Panc1 (cell line): ENCODE data around the gene SPAG5. TPM values are rescaled to one million over a fixed set of nuclear protein-coding genes. Genes with fewer than 3 reads are reported as not detected.
A peak's percentile ranks its signal among the peaks of the same experiment; 100 is the strongest.

Experiments
- ATAC-seq: fragments of 200-7000 bp; cut with Tn5 transposase; 2 replicates; pipeline ENCODE4 v1.9.1; 2020; ENCODE audit warnings: mild to moderate bottlenecking, moderate library complexity
- BruUV-seq: library from RNA; stranded (reverse); fragments of 400-500 nt; replicated peaks from 2 replicates; lab custom pipeline; 2021; lab: Mats Ljungman, UMichigan
- CTCF ChIA-PET: fragments of 300-600 bp; sonication (Branson Sonifier 250); formaldehyde crosslinking; loops from one replicate; lab custom pipeline; 2022; ENCODE audit warnings: antibody characterized with exemption; lab: Charles Lee
- POLR2A ChIA-PET: fragments of 300-600 bp; sonication (Branson Sonifier 250); formaldehyde crosslinking; loops from one replicate; lab custom pipeline; 2022; ENCODE audit warnings: antibody characterized with exemption; lab: Charles Lee
- DNase-seq: peaks from one replicate; pipeline ENCODE4 v3.0.0-alpha.2; 2010; ENCODE audit warnings: low read depth, low spot score
- H3K27ac ChIP-seq: 2 replicates; pipeline ENCODE4 v1.5.1; 2011; ENCODE audit warnings: mild to moderate bottlenecking, low read length, inconsistent platforms
- H3K27me3 ChIP-seq: fragments of 200-500 bp; sonication (Bioruptor generic); 2 replicates; pipeline ENCODE4 v1.6.0; 2014; ENCODE audit warnings: low read length, inconsistent platforms; ENCODE audit not compliant: control insufficient read depth, insufficient read depth
- H3K36me3 ChIP-seq: fragments of 200-500 bp; sonication (Bioruptor generic); 2 replicates; pipeline ENCODE4 v1.5.1; 2014; ENCODE audit warnings: inconsistent platforms, mild to moderate bottlenecking, low read length, moderate library complexity; ENCODE audit not compliant: control insufficient read depth, insufficient read depth
- H3K4me1 ChIP-seq: 2 replicates; pipeline ENCODE4 v1.5.1; 2011; ENCODE audit warnings: inconsistent platforms, mild to moderate bottlenecking, low read length, moderate library complexity; ENCODE audit not compliant: control insufficient read depth, insufficient read depth
- H3K4me3 ChIP-seq, 2 experiments: 2 replicates each; pipeline ENCODE4 v1.5.1; 2011 to 2012; ENCODE audit warnings: low read depth in 2 of 2, low read length in 2 of 2, mild to moderate bottlenecking in 2 of 2, inconsistent platforms in 1 of 2, moderate library complexity in 1 of 2
- H3K9me3 ChIP-seq: fragments of 200-500 bp; sonication (Bioruptor generic); 2 replicates; pipeline ENCODE4 v1.5.1; 2014; ENCODE audit warnings: low read depth, mild to moderate bottlenecking, inconsistent platforms, low read length, moderate library complexity; ENCODE audit not compliant: control insufficient read depth, insufficient read depth
- POLR2AphosphoS5 ChIP-seq: IDR thresholded peaks from 2 replicates; pipeline ENCODE4 v1.6.1; 2012; ENCODE audit warnings: mild to moderate bottlenecking, low read depth, low read length, moderate library complexity
- SIN3A ChIP-seq: IDR thresholded peaks from 2 replicates; pipeline ENCODE4 v1.6.1; 2012; ENCODE audit warnings: low read depth, mild to moderate bottlenecking, low read length, moderate library complexity, borderline replicate concordance; ENCODE audit not compliant: insufficient read depth
- TCF7L2 ChIP-seq: IDR thresholded peaks from 2 replicates; pipeline ENCODE4 v1.6.1; 2011; ENCODE audit warnings: mild to moderate bottlenecking, low read depth, low read length, inconsistent platforms
- in situ Hi-C: cut with HindIII; loops from 2 replicates; pipeline ENCODE4 v1.10.0; 2016; ENCODE audit warnings: low sequenced_read_pairs, low pct_unique_long_range_greater_than_20kb
- intact Hi-C: fragments of 100-400 bp; cut with micrococcal nuclease; formaldehyde crosslinking; loops from one replicate; pipeline ENCODE4 v1.10.0; 2022; ENCODE audit not compliant: unreplicated experiment
- total RNA-seq: library from RNA; stranded (reverse); gene quantifications from one replicate; pipeline ENCODE4 v1.2.1, GENCODE V29; 2021; ENCODE audit not compliant: unreplicated experiment
- TF ChIP-seq, protein P1 (sequence below): fragments of 450-650 bp; IDR thresholded peaks from 2 replicates; pipeline ENCODE4 v1.5.1; 2017; ENCODE audit warnings: mild to moderate bottlenecking
- TF ChIP-seq, protein P2 (sequence below), 2 experiments: IDR thresholded peaks; 2 replicates each; pipeline ENCODE4 v1.6.1; 2011 to 2012; ENCODE audit warnings: low read depth in 2 of 2, control low read depth in 1 of 2, low read length in 1 of 2, mild to moderate bottlenecking in 1 of 2, moderate library complexity in 1 of 2; ENCODE audit not compliant: insufficient read depth in 1 of 2

Gene SPAG5
- total RNA-seq, 1 experiment from 2014 or later: 152 TPM

GRCh38 chr17:28548417-28549130, 50.3 kb downstream of the SPAG5 start:
- in situ Hi-C loops (no loop called here), intact Hi-C loops (no loop called here)
- CTCF ChIA-PET: no interaction called here
- H3K36me3 ChIP-seq: no peaks in the 10 kb centered on the region
- H3K27me3 ChIP-seq: no peaks in the 10 kb centered on the region
- no peak overlapping the region for H3K4me3 ChIP-seq
- TF ChIP-seq TCF7L2 (no peak), POLR2AphosphoS5 (no peak), SIN3A (no peak)
- TF ChIP-seq, protein P1, sequence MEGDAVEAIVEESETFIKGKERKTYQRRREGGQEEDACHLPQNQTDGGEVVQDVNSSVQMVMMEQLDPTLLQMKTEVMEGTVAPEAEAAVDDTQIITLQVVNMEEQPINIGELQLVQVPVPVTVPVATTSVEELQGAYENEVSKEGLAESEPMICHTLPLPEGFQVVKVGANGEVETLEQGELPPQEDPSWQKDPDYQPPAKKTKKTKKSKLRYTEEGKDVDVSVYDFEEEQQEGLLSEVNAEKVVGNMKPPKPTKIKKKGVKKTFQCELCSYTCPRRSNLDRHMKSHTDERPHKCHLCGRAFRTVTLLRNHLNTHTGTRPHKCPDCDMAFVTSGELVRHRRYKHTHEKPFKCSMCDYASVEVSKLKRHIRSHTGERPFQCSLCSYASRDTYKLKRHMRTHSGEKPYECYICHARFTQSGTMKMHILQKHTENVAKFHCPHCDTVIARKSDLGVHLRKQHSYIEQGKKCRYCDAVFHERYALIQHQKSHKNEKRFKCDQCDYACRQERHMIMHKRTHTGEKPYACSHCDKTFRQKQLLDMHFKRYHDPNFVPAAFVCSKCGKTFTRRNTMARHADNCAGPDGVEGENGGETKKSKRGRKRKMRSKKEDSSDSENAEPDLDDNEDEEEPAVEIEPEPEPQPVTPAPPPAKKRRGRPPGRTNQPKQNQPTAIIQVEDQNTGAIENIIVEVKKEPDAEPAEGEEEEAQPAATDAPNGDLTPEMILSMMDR: peak; percentile 75; the same call in 1 of the 2 replicates
- TF ChIP-seq, protein P2, sequence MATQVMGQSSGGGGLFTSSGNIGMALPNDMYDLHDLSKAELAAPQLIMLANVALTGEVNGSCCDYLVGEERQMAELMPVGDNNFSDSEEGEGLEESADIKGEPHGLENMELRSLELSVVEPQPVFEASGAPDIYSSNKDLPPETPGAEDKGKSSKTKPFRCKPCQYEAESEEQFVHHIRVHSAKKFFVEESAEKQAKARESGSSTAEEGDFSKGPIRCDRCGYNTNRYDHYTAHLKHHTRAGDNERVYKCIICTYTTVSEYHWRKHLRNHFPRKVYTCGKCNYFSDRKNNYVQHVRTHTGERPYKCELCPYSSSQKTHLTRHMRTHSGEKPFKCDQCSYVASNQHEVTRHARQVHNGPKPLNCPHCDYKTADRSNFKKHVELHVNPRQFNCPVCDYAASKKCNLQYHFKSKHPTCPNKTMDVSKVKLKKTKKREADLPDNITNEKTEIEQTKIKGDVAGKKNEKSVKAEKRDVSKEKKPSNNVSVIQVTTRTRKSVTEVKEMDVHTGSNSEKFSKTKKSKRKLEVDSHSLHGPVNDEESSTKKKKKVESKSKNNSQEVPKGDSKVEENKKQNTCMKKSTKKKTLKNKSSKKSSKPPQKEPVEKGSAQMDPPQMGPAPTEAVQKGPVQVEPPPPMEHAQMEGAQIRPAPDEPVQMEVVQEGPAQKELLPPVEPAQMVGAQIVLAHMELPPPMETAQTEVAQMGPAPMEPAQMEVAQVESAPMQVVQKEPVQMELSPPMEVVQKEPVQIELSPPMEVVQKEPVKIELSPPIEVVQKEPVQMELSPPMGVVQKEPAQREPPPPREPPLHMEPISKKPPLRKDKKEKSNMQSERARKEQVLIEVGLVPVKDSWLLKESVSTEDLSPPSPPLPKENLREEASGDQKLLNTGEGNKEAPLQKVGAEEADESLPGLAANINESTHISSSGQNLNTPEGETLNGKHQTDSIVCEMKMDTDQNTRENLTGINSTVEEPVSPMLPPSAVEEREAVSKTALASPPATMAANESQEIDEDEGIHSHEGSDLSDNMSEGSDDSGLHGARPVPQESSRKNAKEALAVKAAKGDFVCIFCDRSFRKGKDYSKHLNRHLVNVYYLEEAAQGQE (IDR thresholded peaks at IDR 0.05; ENCODE audit: insufficient read depth in 1 of 2, low read depth in 2 of 2, low read length in 1 of 2): no peak
- BruUV-seq: TSS peak; percentile 37
- H3K27ac ChIP-seq: no peak overlapping the region
- no peak for DNase-seq
- no peak for ATAC-seq
- POLR2A ChIA-PET: interaction anchor here (0.5 kb wide), 1 partner anchor 20 kb away, joined by 7 read pairs; no protein-coding TSS in a partner anchor
- H3K9me3 ChIP-seq: no peaks in the 10 kb centered on the region
- H3K4me1 ChIP-seq: peaks cover 9% of the 10 kb centered on the region; the same call in 1 of the 2 replicates

DNA sequence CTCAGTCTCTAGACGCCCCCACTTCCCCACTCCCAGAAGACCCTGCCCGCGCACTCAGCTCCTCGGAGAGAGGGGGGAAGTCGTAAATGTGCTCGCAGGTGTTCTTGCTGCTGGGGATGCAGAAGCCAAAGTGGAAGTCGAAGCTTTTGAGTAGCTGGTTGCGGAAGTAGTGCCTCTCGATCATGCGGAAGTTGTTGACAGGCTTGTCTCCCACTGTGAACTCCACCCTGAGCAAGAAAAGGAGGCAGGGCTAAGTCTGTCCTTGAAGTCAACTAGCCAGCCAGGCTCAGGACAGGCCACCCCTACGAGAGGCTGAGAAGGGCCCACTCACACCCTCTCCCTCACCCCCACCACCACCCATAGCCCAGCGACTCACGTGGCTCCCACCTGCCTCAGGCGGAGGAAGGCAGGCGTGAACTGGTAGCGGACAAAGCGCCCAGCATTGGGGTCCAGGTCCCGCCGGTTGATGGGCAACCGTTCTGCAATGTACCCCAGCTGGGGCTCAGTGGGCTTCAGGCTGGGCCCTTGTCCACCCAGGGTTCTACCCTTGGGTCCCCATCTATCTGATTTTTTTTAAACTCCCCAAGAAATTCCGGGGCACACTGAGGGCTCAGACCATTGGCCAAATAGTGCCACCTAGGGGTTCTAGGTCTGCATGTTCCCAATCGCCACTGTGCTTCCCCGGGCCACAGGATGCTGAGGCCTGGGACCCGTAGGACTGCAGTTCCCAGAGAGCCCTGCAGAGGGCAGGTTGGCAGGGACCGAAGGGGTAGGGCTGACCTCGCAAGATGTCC, 51.0 kb downstream of the SPAG5 start:
- ChIA-PET POLR2A (no interaction called here), CTCF (interaction anchor here (0.6 to 0.7 kb wide), 2 partner anchors 18 to 81 kb away, joined by 3 read pairs; no protein-coding TSS in a partner anchor)
- no peaks in the 10 kb centered on the region for H3K36me3 ChIP-seq
- BruUV-seq: no TSS peak
- H3K4me1 ChIP-seq: peaks cover 7% of the 10 kb centered on the region; the same call in 1 of the 2 replicates
- no peaks in the 10 kb centered on the region for H3K27me3 ChIP-seq
- in situ Hi-C loops: no loop called here
- no peak overlapping the region for H3K4me3 ChIP-seq
- DNase-seq (peak; percentile 60), ATAC-seq (peak; percentile 80)
- intact Hi-C loops: no loop called here
- TF ChIP-seq, protein P1: peak; percentile 96
- no peak for TF ChIP-seq TCF7L2
- TF ChIP-seq, protein P2 (IDR thresholded peaks at IDR 0.05; ENCODE audit: insufficient read depth in 1 of 2, low read depth in 2 of 2, low read length in 1 of 2): 0 out of 4 replicates have a peak, but pooled peaks of 1 of the 2 experiments have one; percentile 18
- no peak overlapping the region for H3K27ac ChIP-seq
- H3K9me3 ChIP-seq: no peaks in the 10 kb centered on the region
